K562 (cell line): Measurements from ENCODE around the gene BROX.

Experiments
- HNRNPUL1 ChIP-seq: fragments of 200-400 bp; formaldehyde crosslinking; IDR thresholded peaks from 2 replicates; pipeline ENCODE4 v1.6.1; 2017; ENCODE audit warnings: low read length
- TF ChIP-seq, protein P1 (sequence below), 2 experiments: fragments of 450-650 bp; IDR thresholded peaks; 2 replicates each; pipeline ENCODE4 v1.6.1; 2016; ENCODE audit warnings: mild to moderate bottlenecking in 2 of 2, borderline replicate concordance in 1 of 2, low read depth in 1 of 2, moderate library complexity in 1 of 2
- TF ChIP-seq, protein P2 (sequence below): sonication (generic); formaldehyde crosslinking; IDR thresholded peaks from 2 replicates; pipeline ENCODE4 v1.8.1; 2023; ENCODE audit warnings: mild to moderate bottlenecking, missing genetic modification reagents, moderate library complexity
- TF ChIP-seq, protein P3 (sequence below), 3 experiments: IDR thresholded peaks in 2 of 3; conservative IDR thresholded peaks in 1 of 3; 2 replicates each; pipeline ENCODE4 v1.5.1; 2011 to 2012; ENCODE audit warnings: low read length in 3 of 3, mild to moderate bottlenecking in 3 of 3, control low read depth in 2 of 3, improper control_type of control experiment in 1 of 3, inconsistent platforms in 1 of 3, low read depth in 1 of 3, mixed read lengths in 1 of 3, moderate library complexity in 1 of 3; ENCODE audit not compliant: insufficient read depth in 2 of 3

DNA sequence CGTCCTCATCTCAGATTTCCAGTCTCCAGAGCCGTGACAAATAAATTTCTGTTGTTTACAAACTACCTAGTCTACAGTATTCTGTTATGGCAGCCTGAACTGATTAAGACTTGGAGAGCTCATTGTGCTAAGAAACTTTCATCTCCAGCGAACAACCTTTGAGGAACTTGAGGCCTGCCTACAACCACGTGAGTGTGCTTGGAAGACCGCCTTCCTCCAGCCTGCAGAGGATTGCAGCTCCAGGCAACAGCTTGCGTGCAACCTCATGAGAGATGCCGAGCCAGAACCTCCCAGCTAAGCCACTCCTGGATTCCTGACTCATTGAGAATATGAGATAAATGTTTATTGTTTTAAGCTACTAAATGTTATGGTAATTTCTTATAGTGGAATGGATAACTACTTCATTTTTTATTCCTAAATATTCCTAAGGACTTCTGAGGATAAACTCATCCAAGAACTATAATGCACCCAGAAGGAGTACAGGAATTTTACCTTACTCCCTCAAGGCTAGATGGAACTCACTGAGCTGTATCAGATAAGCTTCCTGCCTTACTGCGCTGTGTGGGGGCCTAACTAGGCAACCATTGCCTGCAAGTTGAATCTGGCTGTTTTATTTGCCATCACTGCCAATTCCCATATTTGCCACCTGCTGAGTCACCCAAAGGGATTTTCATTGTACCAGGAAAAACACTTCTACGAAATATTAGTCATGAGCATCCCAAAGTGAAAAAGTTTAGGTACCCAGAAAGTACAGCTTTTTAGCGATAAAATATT lies 42.2 kb downstream of the BROX start:
- TF ChIP-seq, protein P1, sequence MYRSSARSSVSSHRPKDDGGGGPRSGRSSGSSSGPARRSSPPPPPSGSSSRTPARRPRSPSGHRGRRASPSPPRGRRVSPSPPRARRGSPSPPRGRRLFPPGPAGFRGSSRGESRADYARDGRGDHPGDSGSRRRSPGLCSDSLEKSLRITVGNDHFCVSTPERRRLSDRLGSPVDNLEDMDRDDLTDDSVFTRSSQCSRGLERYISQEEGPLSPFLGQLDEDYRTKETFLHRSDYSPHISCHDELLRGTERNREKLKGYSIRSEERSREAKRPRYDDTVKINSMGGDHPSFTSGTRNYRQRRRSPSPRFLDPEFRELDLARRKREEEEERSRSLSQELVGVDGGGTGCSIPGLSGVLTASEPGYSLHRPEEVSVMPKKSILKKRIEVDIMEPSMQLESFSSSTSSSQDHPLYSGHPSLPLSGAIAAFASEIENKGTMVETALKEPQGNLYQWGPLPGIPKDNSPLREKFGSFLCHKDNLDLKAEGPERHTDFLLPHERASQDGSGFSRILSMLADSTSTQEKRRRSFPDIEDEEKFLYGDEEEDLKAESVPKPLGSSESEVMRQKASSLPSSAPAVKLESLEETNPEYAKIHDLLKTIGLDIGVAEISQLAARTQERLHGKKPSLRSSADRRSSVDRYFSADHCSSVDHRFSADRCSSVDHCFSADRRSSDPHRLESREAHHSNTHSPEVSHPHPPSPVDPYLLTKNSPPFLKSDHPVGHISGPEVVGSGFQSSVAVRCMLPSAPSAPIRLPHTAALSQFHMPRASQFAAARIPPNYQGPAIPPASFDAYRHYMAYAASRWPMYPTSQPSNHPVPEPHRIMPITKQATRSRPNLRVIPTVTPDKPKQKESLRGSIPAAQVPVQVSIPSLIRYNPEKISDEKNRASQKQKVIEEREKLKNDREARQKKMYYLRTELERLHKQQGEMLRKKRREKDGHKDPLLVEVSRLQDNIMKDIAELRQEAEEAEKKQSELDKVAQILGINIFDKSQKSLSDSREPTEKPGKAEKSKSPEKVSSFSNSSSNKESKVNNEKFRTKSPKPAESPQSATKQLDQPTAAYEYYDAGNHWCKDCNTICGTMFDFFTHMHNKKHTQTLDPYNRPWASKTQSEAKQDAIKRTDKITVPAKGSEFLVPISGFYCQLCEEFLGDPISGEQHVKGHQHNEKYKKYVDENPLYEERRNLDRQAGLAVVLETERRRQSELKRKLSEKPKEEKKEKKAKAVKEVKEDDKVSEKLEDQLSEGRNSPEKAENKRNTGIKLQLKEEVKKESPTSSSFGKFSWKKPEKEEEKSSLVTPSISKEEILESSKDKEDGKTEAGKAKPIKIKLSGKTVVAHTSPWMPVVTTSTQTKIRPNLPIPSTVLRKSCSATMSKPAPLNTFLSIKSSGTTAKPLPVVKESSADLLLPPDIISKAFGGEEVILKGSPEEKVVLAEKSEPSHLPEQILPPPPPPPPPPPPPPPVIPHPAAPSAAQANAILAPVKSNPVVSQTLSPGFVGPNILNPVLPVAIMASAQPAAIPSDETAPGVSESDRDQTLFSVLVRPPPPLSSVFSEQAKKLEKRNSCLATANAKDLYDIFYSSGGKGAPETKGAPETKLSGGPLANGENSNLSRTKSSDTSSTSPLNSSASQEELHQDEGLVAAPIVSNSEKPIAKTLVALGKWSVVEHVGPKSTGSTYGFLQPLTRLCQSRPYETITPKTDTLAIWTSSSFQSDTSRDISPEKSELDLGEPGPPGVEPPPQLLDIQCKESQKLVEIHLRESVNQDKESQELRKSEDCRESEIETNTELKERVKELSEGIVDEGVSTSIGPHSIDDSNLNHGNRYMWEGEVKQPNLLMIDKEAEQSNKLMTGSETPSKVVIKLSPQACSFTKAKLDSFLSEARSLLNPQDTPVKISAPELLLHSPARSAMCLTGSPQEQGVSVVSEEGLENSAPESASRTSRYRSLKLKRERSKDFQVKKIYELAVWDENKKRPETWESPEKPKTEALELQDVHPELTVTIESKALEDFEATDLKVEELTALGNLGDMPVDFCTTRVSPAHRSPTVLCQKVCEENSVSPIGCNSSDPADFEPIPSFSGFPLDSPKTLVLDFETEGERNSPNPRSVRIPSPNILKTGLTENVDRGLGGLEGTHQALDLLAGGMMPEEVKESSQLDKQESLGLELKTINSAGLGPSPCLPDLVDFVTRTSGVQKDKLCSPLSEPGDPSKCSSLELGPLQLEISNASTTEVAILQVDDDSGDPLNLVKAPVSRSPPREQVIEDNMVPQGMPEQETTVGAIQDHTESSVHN (IDR thresholded peaks at IDR 0.05; ENCODE audit: borderline replicate concordance in 1 of 2, low read depth in 1 of 2), result no peak
- TF ChIP-seq, protein P2, sequence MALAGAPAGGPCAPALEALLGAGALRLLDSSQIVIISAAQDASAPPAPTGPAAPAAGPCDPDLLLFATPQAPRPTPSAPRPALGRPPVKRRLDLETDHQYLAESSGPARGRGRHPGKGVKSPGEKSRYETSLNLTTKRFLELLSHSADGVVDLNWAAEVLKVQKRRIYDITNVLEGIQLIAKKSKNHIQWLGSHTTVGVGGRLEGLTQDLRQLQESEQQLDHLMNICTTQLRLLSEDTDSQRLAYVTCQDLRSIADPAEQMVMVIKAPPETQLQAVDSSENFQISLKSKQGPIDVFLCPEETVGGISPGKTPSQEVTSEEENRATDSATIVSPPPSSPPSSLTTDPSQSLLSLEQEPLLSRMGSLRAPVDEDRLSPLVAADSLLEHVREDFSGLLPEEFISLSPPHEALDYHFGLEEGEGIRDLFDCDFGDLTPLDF (CRISPR knock-in tag), result no peak
- TF ChIP-seq HNRNPUL1, result no peak
- TF ChIP-seq, protein P3, sequence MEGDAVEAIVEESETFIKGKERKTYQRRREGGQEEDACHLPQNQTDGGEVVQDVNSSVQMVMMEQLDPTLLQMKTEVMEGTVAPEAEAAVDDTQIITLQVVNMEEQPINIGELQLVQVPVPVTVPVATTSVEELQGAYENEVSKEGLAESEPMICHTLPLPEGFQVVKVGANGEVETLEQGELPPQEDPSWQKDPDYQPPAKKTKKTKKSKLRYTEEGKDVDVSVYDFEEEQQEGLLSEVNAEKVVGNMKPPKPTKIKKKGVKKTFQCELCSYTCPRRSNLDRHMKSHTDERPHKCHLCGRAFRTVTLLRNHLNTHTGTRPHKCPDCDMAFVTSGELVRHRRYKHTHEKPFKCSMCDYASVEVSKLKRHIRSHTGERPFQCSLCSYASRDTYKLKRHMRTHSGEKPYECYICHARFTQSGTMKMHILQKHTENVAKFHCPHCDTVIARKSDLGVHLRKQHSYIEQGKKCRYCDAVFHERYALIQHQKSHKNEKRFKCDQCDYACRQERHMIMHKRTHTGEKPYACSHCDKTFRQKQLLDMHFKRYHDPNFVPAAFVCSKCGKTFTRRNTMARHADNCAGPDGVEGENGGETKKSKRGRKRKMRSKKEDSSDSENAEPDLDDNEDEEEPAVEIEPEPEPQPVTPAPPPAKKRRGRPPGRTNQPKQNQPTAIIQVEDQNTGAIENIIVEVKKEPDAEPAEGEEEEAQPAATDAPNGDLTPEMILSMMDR (IDR thresholded peaks at IDR 0.05 in 2 of 3, conservative IDR thresholded peaks at IDR 0.05 in 1 of 3; ENCODE audit: insufficient read depth in 2 of 3, low read depth in 1 of 3, low read length in 3 of 3), result no peak
